Stimulated activated CD4-positive, alpha-beta T cell treated with anti-CD3 and anti-CD28 coated beads, Interleukin-1b, Interleukin-23, amount 100 ng/mL, for 4 hours (primary cell): ENCODE measurements around the gene CIITA.
"Not testable (repeated sequence)": the region's sequence is repeated elsewhere in the genome, so short reads cannot be mapped to it uniquely, and the experiment has no call there.

ENCODE experiments used
- DNase-seq, 2 donors: peaks; one replicate each; pipeline ENCODE4 v3.0.0-alpha.2; 2020; ENCODE audit warnings: low read depth in 2 of 2

The CIITA gene

DNA sequence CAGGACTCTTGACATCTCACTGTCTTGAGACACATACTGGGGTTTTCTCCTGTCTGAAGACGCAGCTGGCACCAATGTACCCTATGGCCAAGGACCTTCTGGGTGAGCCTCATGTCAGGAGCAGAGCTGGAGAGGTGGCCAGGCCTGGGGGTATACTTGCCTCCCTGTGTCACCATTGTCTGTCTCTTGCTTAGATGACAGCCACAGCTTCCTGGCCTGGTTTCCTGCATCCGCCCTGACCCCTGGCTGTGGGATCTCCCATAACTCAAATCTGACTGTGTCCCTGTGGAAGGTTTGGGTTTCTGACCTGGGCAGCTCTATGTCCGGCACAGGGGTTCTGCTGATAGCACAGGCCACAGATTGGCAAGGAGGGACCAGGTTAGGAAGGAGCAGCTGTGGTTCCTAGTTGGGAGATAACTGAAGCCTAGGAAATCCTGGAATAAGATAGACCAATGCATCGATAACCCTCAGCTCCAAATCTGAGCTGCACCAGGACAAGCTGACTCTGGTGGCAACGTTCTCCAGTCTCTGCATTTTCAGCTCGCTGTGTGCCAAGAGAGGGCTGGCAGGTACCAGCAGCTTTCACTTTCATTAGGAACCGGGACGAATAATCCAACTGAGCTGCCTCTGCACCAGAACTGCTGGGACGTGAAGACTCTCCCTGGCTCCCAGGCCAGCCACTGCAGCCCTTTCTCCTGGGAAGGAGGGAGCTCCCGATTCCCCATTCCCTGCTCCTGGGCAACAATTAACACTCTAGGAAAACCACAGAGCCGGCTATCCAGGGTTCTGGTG is 60.3 kb downstream of the CIITA start:
- no peak for DNase-seq

DNA sequence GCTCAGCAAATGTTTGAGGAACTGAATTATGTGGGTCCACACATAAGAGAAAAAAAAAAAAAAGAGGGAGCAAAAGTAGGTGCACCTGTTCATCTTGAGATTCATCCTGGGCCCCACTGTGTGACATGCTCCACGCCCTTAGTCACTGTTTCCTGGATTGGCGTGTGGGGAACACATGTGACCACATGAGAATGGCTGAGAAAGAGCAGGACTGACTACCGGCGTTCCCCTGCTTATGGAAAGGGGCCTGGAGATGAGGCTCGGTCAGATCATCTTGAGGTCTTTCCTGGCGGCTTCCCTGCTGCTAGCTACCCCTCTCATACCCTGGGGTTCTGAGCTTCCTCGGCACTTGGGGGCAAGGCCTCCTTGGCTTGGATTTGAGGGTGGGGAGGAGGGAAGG is 61.3 kb downstream of the CIITA start:
- no peak for DNase-seq

DNA sequence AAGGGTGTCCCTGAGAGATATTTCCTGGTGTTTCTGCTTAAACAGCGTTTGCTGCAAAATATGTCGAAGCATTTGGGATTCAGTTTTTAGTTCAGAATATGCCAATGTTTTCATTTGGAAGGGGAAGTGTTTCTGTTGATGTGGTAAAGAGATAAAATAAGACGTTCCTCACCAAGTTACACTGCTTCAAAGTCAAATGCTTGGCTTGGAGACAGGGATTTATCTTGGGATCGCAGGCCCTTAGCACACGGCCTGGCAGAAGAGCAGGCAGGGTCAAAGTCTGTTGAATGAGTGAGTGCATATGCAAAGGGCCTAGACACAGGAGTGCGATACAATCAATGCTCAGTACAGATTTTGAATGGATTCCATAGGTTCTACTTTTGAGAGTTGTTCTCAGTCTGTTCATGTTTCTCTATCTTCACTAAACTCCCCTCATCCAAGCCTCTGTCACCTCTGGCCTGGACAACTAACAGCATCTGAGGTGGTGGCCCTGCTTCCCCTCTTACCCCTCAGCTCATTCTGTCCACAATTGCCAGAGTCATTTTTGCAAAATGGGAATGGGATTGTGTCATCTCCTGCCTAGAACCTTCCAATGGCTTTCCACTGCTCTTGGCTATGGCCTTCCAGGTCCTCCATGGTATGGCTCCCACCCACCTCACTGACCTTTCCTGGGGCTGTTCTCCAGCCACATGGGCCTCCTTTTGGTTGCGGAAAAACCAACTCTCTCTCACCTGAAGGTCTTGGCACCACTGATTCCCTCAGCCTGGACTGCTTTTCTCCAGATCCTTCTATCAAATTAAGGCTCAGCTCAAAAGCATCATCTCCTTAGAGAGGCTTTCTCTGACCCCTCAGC is 62.0 kb downstream of the CIITA start:
- DNase-seq: no peak

DNA sequence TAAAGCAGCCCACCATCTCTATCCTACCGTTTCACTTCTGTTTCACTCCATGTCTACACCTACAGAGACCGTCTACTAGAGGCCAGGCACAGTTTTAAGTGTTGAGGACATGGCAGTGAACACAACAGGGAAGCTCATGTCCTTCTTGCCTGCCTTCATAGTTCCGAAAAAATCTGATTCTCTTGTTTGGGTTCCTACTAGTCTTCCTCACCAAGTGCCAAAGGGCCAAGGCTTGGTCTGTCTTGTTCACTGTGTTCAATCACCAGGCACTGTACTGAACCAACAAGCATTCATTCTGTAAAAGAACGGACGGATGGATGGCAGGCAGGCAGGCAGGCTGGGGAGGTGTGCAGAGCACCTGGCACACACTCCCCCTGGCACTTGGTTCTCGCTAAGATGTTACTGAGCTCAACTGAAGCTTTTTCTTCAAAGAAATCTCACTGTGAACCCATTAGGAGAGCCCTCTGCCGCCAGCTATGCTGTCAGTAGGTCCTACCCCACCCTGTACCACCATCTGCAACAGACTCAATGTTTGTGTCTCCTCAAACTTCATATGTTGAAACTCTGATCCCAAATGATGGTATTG is 62.7 kb downstream of the CIITA start:
- DNase-seq: no peak

DNA sequence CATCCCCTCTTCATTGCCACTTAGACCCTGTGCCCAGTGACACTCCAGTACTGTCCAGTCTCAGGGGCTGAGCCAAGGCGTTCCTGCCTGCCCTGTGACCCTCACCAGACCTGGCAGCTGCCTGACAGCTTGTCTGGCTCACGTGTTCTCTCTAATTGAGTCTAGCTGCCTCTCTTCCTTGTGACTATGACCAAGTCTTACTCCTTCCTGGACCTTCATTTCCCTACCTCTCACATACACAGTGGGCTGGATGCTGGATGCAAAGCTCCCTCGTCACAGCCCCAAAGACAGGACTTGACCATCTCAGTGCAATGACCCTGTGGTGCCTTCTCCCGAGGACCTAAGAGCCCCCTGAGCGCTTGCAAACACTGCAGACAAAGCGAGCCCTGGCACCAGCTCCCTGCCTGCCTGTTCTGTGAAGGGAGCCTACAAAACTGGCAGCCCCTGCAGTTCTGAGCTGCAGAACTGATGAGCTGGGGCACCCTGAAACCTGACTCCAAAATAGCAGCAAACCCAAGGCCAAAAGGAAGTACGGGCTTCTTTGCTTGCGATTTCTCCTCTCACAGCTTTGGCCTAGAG is 63.6 kb downstream of the CIITA start:
- no peak for DNase-seq

DNA sequence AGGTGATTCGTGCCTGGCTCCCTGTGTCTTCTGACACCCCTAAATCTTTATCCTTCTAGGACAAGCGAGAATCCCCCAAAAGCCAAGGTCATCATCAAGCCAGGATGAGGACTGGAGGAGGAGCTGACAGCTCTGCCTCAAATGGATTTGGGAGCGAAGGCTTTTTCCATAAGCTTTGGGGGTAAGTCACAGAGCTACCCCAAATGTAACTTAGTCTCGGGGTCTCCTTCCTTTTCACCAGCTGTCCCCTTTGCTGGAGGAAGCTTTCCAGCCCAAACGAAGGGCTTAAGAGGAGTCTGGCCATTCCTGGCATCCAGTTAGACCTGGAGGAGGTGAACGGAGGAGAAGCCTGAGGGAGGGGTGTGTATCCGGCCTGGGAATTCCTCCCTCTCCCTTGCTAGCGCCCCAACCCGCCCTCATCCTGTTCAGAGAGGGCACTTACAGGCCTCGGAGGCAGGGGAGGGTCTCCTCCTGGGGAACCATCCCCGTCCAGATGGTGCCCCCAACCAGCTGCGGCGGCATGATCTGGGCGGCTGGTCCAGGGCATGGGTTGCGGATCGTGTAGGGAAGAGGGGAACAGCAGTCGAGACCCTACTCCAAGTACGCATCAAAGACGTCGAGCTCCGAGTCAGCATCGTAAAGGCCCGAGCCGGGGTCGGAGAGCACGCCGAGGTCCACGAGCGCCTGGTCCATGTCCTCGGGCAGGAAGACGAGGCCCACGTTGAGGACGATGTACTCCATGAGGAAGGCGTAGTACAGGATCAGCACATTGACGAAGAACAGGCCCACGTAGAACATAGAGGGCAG is 64.3 kb downstream of the CIITA start:
- no peak for DNase-seq

DNA sequence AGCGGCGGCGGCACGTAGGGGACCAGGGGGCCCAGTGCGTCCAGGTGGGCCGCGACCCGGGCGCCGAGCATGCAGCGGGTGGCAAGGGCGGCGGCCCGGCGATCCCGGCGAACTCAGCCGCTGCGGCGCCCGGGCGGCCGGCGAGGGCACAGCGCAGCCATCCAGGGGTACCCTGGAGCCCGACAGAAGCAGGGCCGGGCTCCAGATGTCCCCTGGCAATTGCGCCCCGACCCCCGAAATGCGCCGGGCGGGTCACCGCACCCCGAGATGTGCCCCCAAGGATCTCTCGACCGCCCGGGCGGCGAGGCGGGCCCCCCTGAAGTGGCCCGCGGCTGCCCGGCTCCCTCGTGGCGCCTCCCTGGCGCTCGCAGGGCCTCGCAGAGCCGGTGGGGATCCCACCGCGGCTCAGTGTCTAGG is 64.9 kb downstream of the CIITA start:
- DNase-seq: not testable (repeated sequence)

DNA sequence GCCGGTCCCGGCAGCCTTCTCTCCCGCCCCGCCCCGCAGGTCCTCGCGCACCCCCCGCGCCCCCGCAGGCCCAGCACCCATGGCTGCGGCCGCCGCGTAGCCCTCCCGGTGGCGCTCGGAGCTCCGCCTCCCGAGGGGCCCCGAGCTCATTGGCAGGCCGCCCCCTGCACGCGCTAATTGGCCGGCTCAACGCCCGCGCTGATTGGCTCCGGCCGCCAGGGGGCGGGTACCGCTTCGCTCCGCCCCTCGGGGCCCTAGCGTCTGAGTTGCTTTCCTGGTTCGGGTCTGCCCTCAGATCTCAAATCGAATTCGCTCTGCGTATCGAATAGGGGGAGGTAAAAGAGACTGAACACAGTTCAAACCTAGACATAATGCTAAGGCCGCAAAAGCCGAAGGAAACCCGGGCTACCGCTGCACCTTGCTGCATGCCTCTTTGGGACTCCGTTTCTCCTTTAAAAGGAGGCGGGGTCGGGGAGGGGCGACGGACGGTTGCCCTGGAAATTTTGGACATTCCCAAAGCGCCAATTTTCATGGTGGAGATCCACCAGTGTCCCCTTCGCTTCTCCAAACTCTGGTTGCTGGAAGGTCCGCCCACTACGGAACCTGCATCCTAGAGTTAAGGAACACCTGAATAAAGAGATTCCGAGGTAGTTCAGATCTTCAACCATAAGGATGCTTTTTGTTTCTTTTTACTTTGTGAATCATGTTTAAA is 65.5 kb downstream of the CIITA start, which contains the start of gene DEXI:
DEXI (minus strand) TSS at position 117 of the 712 bp plus-strand sequence. CDS start 463 bp downstream, outside the sequence.
- DNase-seq: peak; percentile 89 to 94

DNA sequence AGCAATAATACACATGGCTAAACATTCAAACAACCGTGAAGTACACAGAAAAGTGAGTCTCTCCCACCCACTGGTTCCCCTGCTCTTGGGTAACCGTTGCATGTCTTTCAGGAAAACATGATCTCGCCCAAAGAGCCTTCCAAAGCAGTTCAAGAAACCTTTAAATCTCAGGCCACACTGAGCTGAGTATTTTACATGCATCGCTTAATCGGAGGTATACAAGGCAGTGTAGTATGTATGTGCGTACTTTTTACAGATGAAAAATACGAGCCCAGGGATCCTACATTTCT is 66.0 kb downstream of the CIITA start:
- no peak for DNase-seq

DNA sequence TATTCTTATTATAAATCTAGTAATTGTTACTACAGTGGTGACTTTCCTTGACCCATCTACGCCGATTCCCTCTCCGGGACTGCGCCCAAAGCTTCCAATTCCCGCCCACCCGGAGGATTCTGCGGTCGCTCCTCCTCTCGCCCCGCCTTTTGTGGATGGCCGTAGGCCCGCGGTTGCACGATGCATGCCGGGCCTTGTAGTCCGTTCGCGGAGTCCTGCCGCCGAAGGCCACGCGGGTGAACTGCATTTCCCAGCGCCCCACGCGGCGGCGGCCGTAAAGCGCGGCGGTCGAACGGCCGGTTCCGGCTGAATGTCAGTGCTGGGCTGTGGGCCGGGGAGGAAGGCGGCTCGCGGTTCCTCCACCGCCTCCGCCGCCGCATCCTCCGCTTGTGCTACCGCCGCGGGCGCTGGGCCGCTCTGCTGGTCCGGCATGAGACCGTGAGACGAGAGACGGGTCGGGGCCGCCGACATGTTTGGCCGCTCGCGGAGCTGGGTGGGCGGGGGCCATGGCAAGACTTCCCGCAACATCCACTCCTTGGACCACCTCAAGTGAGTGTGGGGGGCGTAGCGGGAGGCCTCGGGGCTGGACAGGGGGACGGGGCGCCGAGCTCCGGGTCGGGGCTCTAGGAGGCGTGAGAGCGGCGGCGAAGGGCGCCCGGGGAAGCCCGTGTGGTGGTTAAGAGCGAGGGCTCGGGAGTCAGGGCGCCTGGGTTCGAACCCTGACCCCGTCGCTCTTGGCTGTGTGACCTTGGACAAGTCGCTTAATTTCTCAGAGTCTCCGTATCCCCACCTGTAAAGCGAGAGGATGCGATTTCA is 67.5 kb downstream of the CIITA start, which contains the start of gene CLEC16A:
CLEC16A (plus strand) TSS at position 316 of the 816 bp plus-strand sequence; CDS start at position 470, 154 bp downstream.
- DNase-seq: peak; percentile 90 to 95

DNA sequence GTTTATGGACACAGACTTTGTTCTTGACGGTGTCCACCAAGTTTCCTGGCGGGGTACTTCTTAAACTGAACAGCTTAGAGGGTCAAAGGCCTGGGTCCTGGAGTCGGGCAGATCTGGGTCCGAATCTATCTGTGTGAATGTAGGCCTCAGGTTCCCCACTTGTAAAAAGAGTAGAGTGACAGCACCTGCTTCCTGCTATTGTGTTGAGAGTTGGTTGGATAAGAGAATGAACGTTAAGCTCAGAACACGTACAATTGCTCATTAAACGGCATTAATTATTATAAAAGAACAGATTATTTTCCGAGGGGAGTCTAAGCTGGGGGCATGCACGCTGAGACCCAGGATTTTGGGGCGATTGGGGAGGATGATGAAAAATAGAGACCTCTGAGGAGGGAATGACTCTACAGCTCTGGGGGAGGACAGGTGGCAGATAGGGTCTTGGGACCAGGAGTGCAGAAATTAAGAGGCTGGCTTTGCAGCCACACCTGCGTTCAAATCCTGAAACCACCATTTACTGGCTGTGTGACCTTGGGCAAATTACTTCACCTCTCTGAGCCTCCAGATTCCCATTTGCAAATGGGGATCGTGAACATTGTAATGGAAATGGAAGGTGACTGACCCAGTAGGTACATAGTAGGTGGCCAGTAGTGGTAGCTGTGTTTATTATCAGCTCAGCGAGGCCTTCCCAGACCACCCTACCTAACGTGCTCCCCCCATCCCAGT is 68.2 kb downstream of the CIITA start:
- no peak for DNase-seq

DNA sequence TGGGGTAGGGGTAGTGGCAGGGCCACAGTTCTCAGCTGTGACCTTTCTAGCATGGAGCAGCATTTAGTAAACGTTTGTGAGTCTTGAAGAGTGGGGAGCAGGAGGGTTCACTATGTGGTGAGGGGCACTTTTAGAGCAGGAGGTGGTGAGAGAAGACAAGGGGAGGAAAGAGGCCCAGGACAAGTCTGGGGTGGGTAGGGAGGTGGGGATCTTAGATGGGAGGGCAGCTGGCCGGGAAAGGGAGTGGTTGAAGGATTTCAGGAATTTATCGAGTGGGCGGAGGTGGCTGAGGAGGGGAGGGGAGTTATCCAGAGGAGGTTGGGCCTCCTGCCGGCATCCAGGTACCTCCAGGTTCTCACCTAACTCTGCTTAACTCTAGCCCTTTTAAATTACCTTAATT is 69.3 kb downstream of the CIITA start:
- DNase-seq: no peak

DNA sequence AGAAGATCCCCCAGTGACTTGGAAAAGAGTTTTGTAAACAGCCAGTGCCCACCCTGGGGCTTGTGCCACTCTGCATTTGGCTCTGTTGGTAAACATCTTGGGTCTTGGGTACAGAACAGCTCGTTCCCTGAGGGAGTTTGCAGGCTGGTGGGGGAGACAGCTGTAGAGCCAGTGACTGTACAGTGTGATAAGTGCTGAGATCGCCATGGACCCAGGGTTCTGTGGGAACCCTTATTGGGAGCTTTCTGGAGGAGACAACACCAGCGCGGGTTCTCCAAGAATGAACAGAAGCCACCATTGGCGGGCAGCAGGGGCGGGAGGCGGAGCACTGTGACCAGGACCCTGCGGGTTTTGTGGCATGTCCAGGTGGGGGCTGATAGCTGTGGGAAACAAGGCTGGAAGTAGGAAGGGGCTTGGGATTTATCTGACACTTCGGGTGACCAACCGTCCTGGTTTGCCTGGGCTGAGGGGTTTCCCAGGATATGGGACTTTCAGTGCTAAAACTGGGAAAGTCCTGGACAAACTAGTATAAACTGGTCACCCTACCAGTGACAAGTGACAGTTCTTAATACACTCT is 70.3 kb downstream of the CIITA start:
- no peak for DNase-seq

DNA sequence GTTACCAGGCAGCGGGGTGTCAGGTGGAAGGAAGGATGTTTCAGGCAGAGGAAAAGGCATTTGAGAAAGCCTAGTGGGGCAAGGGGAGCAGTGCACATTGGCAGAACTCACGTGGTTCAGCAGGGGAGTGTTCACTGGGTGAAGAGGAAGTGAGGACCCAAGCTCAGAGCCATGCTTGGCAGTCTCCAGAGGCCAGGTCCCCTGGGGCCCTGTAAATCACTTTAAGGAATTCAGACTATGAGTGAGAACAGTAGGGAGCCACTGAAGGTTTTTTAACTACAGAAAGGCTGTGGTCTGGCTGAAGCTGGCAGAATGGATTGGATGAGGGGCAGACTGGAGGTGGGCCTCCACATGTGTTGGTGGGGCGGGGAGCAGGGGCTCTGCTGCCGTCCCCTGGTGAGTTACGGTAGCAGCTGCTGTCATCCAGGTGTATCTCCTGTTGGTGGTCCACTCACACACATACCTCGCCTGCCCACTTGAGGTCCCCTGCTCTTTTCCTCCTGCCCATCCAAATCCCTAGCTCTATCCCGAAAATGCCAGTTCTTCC is 72.5 kb downstream of the CIITA start:
- DNase-seq: no peak

DNA sequence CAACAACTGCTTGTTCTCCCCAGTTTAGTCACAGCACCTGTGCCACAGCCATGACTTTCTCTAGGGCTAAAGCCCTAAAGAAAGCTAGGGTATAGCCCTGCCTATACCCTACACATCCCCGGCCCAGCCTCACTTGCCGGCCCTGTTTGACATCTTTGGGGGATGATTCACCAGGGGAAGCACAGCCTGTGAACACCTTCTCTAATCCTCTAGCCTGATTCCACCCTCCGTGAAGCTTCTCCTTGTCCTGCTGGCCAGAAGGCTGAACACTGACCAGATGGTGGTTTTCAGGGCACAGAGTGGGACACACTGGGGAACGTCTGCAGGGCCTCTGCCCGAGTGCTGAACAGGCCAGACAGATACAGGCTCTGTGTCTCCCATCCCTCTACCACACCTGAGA is 73.4 kb downstream of the CIITA start:
- no peak for DNase-seq

DNA sequence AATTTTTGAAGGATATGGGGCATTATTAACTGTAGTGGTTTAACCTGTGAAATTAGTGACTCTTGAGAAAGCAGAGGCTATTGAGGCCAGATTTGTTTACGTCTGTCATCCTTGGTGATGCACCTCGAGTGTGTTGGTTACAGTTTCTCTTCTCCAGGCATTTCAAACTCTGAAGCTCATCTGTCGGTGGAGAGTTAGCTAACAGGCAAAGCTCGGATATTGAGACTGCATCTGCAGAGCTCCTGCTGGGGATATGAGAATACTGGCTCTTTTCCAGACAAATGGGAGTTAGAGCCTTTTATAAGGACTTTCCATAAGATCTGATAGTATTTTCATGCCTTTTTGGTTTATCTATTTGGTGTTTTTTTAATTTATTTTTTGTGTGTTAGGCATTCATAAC is 74.0 kb downstream of the CIITA start:
- no peak for DNase-seq

DNA sequence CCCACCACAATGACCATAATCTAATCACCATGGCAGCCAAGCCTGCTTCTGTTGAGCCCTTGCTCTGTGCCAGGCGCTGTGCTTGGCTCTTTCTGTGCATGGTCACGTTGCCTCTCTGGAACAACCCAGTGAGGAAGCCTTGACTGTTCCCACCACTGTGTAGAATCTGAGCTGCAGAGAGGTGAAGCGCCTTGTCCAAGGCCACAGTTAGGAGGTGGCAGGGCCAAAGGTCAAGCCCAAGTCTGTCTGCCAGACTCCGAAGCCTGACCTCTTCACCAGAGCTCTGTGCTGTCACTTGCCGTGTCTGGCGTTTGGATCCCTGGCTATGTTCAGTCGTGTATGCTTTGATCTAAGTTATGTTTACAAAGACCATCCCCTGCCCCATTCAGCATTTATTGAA is 77.9 kb downstream of the CIITA start:
- DNase-seq: no peak

DNA sequence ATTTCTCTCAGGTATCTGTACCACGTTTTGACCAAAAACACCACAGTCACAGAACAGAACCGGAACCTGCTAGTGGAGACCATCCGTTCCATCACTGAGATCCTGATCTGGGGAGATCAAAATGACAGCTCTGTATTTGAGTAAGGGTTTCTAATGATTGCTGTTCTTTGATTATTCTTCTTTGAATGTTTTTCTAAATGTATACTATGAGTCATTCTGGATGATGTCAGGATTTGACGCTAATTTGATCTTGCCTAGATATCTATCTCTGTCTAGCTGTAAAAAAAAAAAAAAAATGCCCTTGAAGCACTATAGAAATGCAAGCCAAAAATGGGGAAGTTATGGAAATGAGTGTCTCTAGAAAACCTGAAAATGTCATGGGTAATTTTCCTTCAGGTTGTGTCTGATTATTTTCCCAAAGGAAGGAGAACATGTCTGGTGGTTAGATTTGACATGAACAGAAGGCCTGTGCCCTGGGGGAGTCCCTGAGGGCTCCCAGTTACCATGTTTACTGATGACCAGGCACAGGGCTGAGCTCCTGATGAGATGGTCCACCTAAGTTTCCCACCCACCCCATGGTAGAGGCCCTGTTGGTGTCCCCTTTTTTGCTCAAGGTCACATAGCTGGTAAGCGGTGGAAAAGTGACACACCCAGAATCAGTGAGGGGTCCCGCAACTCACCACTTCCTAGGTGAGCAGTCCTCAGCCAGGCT is 80.9 kb downstream of the CIITA start:
- DNase-seq: no peak
